Astrocyte of the spinal cord (primary cell): Measurements from ENCODE around the gene DNMT3B.
"Not testable (repeated sequence)": the region's sequence is repeated elsewhere in the genome, so short reads cannot be mapped to it uniquely, and the experiment has no call there.

Experiments used
- DNase-seq: peaks from one replicate; pipeline ENCODE4 v3.0.0; 2011; ENCODE audit warnings: low read depth, low spot score
- H3K4me3 ChIP-seq: 2 replicates; pipeline ENCODE4 v1.5.1; 2011; ENCODE audit warnings: low read depth, mild to moderate bottlenecking, low read length, moderate library complexity
- CTCF ChIP-seq: IDR thresholded peaks from 2 replicates; pipeline ENCODE4 v1.5.1; 2012; ENCODE audit warnings: low read depth, mild to moderate bottlenecking, low read length, inconsistent platforms
- in situ Hi-C: cut with HindIII; loops from 2 replicates; pipeline ENCODE4 v1.10.0; 2017; ENCODE audit warnings: low sequenced_read_pairs

DNMT3B gene

GRCh38 chr20:32792731-32793458, 30.7 kb downstream of the DNMT3B start:
- no peak for DNase-seq
- H3K4me3 ChIP-seq, result no peak overlapping the region
- in situ Hi-C loops, result no loop called here
- no peak for TF ChIP-seq CTCF

DNA sequence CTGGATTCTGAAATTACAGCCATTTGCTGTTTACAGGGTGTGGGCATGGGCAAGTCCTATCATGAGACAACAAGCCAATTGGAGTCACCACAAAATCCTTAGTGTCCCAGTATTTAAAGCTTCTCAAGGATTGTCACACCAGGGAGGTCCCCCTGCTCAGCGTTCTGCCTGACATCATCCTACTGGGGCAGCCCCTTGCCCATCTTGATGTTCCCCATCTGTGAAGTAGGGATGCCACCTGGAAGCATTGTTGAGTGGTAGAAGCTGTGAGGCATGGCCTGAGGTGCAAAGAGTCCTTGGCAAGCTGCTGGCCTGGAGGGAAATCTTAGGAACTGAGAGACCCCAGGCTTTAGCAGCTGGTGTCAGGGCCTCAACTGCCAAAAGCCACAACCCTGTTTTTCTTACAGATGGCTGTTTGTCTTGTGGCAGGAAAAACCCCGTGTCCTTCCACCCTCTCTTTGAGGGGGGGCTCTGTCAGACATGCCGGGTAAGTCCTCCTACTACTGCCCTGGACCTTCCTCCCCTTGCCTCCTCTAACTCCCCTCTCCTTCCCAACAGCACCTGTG, 34.3 kb downstream of the DNMT3B start:
- no peak for TF ChIP-seq CTCF
- in situ Hi-C loops, result no loop called here
- DNase-seq, result no peak
- no peak overlapping the region for H3K4me3 ChIP-seq

- DNase-seq, result no peak
- no peak for TF ChIP-seq CTCF
- in situ Hi-C loops, result no loop called here
- H3K4me3 ChIP-seq, result no peak overlapping the region
These were observed 34.8 kb downstream of the DNMT3B start for GRCh38 chr20:32796981-32797451.

- in situ Hi-C loops, H3K4me3 ChIP-seq, DNase-seq: not testable (repeated sequence)
These were observed 35.4 kb downstream of the DNMT3B start for GRCh38 chr20:32797571-32797970.

DNA sequence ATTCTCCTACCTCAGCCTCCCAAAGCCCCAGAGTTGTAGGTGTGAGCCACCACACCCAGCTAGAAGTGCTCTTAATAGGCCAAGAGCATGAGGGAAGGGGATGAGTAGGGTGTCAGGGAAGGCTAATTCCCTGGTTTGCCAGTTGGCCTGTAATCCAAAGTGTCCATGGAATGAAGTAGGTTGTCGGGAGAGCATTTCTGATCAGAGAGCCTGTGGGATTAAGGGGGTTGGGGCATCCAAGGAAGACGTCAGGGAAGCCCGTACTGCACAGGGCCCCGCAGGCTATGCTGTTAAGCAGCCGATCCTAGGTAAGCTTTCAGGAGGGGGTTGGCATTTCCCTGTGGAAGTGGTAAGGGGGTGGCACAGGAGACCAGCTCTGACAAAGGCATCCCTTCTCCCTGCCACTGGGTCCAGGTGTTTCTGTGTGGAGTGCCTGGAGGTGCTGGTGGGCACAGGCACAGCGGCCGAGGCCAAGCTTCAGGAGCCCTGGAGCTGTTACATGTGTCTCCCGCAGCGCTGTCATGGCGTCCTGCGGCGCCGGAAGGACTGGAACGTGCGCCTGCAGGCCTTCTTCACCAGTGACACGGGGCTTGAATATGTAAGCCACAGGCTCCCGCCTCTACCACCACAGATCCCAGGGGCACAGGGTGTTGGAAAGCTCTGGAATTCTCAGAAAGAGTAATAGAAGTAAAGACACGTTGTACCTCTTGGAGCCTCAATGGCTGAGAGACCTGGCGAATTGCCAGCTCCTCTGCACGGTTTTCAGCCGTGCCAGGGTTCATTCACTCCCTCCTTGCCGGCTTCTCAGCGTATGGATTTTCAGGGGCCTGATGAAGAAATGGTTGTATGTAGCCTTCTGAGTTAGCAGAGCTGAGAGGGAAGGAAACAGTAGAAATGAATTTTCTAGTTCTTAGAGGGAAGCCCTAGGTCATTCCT, 36.1 kb downstream of the DNMT3B start:
- in situ Hi-C loops, result no loop called here
- no peak for TF ChIP-seq CTCF
- no peak for DNase-seq
- no peak overlapping the region for H3K4me3 ChIP-seq

GRCh38 chr20:32803092-32803491, 40.9 kb downstream of the DNMT3B start:
- no peak for TF ChIP-seq CTCF
- H3K4me3 ChIP-seq, result no peak overlapping the region
- no peak for DNase-seq
- in situ Hi-C loops, result no loop called here
